GM12892 (cell line): Measurements from ENCODE around the gene CDC14A.

Source experiments
- POLR2A ChIP-seq: IDR thresholded peaks from 2 replicates; pipeline ENCODE4 v1.6.1; 2011; ENCODE audit warnings: low read depth, low read length, control low read depth
- POLR2AphosphoS5 ChIP-seq: IDR thresholded peaks from 2 replicates; pipeline ENCODE4 v1.6.1; 2011; ENCODE audit warnings: low read depth, low read length, control low read depth
- TAF1 ChIP-seq: IDR thresholded peaks from 2 replicates; pipeline ENCODE4 v1.6.1; 2011; ENCODE audit warnings: low read depth, mild to moderate bottlenecking, control low read depth, low read length, borderline replicate concordance

- TF ChIP-seq TAF1 (no peak), POLR2A (no peak), POLR2AphosphoS5 (no peak)
These were observed 78.0 kb downstream of the CDC14A start for GRCh38 chr1:100430325-100430756.
